Upper lobe of right lung (tissue), 1 donor: ENCODE data around the gene DKK1. TPM values are rescaled to one million over a fixed set of nuclear protein-coding genes. Genes with fewer than 3 reads are reported as not detected.
"Not testable (repeated sequence)": the region's sequence is repeated elsewhere in the genome, so short reads cannot be mapped to it uniquely, and the experiment has no call there.

Experiments used
- ATAC-seq: fragments of 200-7000 bp; cut with Tn5 transposase; one replicate; pipeline ENCODE4 v1.9.1; 2020; ENCODE audit warnings: mild to moderate bottlenecking, moderate library complexity
- DNase-seq: peaks from one replicate; pipeline ENCODE4 v3.0.0-alpha.2; 2020
- H3K27ac ChIP-seq: fragments of 200-600 bp; one replicate; pipeline ENCODE4 v1.8.0; 2022
- H3K27me3 ChIP-seq: fragments of 200-600 bp; one replicate; pipeline ENCODE4 v1.8.0; 2022; ENCODE audit warnings: mild to moderate bottlenecking
- H3K36me3 ChIP-seq: fragments of 200-600 bp; one replicate; pipeline ENCODE4 v1.8.0; 2022
- H3K4me1 ChIP-seq: fragments of 200-600 bp; one replicate; pipeline ENCODE4 v1.8.0; 2022
- H3K4me3 ChIP-seq: fragments of 200-600 bp; one replicate; pipeline ENCODE4 v1.8.0; 2022; ENCODE audit warnings: mild to moderate bottlenecking
- H3K9me3 ChIP-seq: fragments of 200-600 bp; one replicate; pipeline ENCODE4 v1.8.0; 2022
- CTCF ChIP-seq: fragments of 200-600 bp; IDR thresholded peaks from one replicate; pipeline ENCODE4 v1.8.0; 2022; ENCODE audit warnings: antibody characterized with exemption
- intact Hi-C: fragments of 100-400 bp; cut with DNase I; formaldehyde crosslinking; loops from one replicate; pipeline ENCODE4 v1.11.0; 2022
- total RNA-seq: library from RNA; stranded (reverse); fragmentation: NEBNext Ultra II Directional; extraction: Animal tissue kit (Norgen Biotek cat#: 25700); gene quantifications from one replicate; pipeline ENCODE4 v1.2.1, GENCODE V29; 2021
- donor health status: DM: no; HTN: yes; CAD: no; lungs with severe emphysema.

The DKK1 gene
- total RNA-seq, 1 donor from 2014 or later = 3.7 TPM

- Histone ChIP-seq H3K27me3 (no peaks in the 10 kb centered on the region), H3K4me3 (no peak overlapping the region), H3K4me1 (no peaks in the 10 kb centered on the region), H3K9me3 (no peaks in the 10 kb centered on the region), H3K36me3 (no peaks in the 10 kb centered on the region), H3K27ac (no peak overlapping the region)
- intact Hi-C loops = no loop called here
- DNase-seq (no peak), ATAC-seq (no peak)
- TF ChIP-seq CTCF = no peak
Measured at GRCh38 chr10:52353960-52354394, 39.9 kb downstream of the DKK1 start.

- H3K36me3 ChIP-seq = no peaks in the 10 kb centered on the region
- intact Hi-C loops = no loop called here
- ATAC-seq = no peak
Measured at GRCh38 chr10:52357971-52358370, 43.9 kb downstream of the DKK1 start.

GRCh38 chr10:52359441-52359840 lies 45.4 kb downstream of the DKK1 start:
- DNase-seq = no peak
- H3K4me1 ChIP-seq = no peaks in the 10 kb centered on the region
- intact Hi-C loops = no loop called here
- no peak for TF ChIP-seq CTCF
- ATAC-seq = no peak
- H3K27me3 ChIP-seq = no peaks in the 10 kb centered on the region
- no peak overlapping the region for H3K27ac ChIP-seq
- H3K36me3 ChIP-seq = no peaks in the 10 kb centered on the region
- no peaks in the 10 kb centered on the region for H3K9me3 ChIP-seq
- no peak overlapping the region for H3K4me3 ChIP-seq

More at GRCh38 chr10:52357971-52358370, 43.9 kb downstream of the DKK1 start:
- Histone ChIP-seq H3K27me3 (no peaks in the 10 kb centered on the region), H3K4me3 (no peak overlapping the region), H3K9me3 (no peaks in the 10 kb centered on the region), H3K27ac (no peak overlapping the region), H3K4me1 (no peaks in the 10 kb centered on the region)
- no peak for TF ChIP-seq CTCF
- DNase-seq = no peak

GRCh38 chr10:52365547-52366432 lies 51.7 kb downstream of the DKK1 start:
- H3K4me1 ChIP-seq, ATAC-seq, DNase-seq, intact Hi-C loops, H3K36me3 ChIP-seq, H3K4me3 ChIP-seq, H3K27me3 ChIP-seq, H3K9me3 ChIP-seq, H3K27ac ChIP-seq: not testable (repeated sequence)
